ENCODE results near the gene NALCN.

Gene NALCN

GRCh38 chr13:101416181-101417042, at the start of gene NALCN:
Gene NALCN, minus strand, starts transcription at chr13:101416508. Its CDS starts 17,382 bp downstream, at chr13:101399126.
- no peak for DNase-seq

DNA sequence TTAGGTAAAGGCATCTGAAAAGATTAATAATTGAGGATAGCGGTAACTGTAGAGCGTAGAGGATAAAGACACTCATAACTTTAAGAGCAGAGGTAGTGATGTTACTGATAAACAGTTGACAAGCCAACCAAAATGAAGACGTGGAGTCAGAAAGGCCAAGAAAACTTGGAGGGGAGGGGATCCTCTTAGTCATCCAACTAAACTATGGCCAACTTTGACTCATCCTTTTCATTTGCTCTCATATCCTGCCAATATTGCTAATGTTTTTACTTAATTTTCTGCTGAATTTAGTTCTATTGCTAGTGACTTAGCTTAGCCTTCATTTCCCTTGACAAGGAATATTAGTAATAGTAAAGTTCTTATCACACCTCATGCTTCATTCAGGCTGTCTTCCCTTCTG, 49.6 kb upstream of the NALCN start:
- no peak for DNase-seq

DNA sequence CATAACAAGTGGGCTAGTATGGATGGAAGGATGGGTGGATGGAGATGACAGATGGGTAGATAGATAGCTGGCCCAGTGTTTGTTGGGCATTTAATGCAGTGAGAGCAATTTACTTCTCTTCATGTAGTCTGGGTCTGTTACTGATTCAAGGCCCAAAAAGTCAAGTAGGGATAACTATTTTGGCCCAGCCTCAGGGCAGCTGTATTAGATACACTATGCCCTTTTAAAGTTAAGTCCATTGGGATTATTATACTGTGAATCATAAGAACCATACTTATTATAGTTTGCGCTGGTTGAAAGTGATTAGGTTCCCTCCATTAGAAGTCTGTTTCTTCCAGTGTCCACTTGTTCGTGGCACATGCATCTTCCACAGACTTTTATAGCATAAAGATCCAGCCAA, 40.9 kb upstream of the NALCN start:
- DNase-seq: no peak

DNA sequence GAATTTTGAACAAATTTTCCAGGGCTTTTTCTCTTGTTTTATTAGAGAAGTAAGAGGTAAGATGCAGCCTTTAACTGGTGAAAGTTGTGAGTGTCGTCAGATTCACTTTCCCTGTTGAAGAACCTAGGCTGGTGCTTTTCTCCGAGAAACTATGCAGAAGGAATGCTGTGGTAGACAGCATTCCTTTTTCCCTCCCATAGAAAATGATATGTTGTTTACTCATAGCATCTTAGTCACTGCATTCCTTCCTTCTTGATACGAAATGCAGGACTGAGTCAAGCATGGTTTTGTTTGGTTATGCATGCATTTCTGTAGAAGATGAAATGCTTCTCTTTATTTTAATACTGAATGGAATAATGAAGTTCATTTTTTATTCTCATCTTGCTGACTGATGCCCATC, 39.6 kb upstream of the NALCN start:
- DNase-seq: no peak

- no peak for DNase-seq
These were observed 38.5 kb upstream of the NALCN start for GRCh38 chr13:101454767-101455166.

DNA sequence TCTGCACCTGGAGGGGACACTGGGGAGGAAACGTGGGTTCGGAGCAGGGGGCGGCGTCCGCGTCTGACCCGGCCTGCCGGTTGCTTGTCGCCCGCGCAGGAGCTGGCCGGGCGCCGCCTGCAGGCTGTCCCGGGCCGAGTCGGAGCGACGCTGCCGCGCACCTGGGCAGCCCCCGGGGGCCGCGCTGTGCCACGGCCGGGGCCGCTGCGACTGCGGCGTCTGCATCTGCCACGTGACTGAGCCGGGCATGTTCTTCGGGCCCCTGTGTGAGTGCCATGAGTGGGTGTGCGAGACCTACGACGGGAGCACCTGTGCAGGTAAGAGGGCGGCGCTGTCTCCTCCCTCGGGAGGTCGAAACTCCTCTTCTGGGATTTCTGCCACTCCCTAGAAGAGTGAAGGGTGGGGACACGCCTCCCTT, 37.5 kb upstream of the NALCN start:
- DNase-seq: no peak

GRCh38 chr13:101452519-101453485, 36.5 kb upstream of the NALCN start, which contains the start of gene ITGBL1:
Gene ITGBL1, plus strand, starts transcription at chr13:101452675. Its CDS starts 159 bp downstream, at chr13:101452834.
- no peak for DNase-seq

DNA sequence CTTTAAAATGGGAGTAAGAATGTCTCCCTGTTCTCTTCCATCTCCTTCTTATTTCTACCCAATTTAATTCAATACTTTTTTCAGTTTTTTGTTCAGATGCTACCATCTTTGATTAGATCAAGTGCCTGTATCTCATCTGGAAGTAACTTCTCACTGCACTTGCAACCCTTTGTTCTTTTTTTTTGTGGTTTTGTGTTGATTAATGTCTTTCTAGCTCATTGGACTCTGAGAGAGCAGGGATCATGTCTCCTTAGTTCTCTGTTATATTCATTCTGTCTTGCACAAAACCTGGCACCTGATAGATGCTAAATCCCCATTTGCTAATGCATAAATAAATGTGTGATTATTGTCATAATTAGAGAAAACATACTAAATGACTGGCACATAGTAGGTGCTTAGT, 35.3 kb upstream of the NALCN start:
- no peak for DNase-seq

GRCh38 chr13:101450749-101451130, 34.4 kb upstream of the NALCN start:
- no peak for DNase-seq

GRCh38 chr13:101449790-101450748, 33.8 kb upstream of the NALCN start:
- DNase-seq: no peak

GRCh38 chr13:101447852-101448251, 31.5 kb upstream of the NALCN start:
- no peak for DNase-seq

DNA sequence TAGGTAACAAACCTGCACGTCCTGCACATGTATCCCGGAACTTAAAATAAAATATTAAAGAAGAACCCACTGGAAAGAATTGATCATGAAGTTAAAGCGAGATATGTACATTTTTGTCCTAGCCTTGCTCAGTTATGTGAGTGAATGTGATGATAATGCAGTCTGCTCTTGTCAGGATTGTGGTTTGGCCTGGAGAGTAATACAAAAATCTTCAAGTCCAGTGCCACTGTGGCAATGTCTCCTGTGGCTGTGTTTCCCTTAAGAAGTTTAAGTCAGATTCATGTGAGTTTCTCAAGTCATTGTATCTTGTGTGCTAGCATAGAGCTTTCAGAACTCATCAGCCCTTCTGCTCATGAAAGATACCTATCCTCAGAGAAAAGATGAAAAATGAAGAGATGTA, 18.2 kb upstream of the NALCN start:
- DNase-seq: no peak

- DNase-seq: no peak
These were observed 17.6 kb upstream of the NALCN start for GRCh38 chr13:101433895-101434294.

GRCh38 chr13:101429733-101430132, 13.4 kb upstream of the NALCN start:
- DNase-seq: no peak

- DNase-seq: no peak
These were observed 9.3 kb upstream of the NALCN start for GRCh38 chr13:101425623-101426022.

GRCh38 chr13:101425156-101425471, 8.8 kb upstream of the NALCN start:
- no peak for DNase-seq

DNA sequence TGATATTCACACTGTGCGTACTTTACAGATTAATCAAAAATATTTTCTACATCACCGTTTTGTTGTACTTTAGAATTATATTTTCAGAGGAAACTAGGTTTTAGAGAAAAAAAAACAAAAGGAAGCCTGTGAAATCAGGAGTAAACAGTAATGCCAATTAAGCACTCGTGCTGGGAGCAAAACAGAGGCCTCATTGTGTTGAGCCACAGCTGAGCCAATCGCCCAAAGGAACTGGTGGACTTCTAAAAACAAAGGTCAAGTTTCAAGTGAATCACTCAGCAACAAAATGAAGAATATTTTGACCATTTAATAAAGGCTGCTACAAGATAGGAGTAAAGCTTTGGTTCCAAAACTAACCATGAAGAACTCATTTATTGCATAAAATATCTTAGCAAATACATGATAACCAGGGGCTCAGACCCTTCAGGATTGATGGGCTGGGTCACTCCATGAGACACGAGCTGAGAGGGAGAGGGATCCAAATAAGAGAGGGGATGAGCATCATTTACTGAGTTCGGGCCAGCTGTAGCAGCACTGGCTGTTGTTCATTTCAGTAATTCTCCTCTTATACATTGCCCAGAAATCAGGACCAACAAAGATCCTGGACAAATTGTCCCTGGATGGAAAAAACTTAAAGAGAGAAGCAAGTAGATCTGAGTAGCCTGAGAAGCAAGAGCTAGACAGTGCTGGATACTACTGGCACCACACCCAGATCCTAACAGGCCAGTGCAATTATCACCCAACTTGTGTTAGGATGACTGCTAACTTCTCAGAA, 8.3 kb upstream of the NALCN start:
- DNase-seq: no peak

- DNase-seq: no peak
These were observed 7.6 kb upstream of the NALCN start for GRCh38 chr13:101423872-101424271.

DNA sequence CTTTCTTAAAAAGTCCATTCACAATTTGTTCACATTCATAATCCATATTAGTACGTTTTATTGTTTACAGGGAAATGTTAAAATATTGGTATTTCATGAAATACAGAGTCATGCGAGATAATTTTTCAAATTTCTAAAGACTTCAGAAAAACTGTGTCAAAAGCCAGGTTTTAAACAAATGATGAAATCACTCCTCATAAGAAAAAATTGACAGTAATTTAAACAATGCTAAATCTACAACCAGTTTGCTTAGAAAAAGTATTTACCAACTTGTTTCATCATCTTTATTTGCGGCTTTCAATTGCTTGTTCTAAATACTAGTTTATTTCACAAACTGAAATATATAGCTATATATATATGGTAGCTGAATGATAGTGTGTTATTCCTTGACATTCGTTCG, 1.2 kb upstream of the NALCN start:
- no peak for DNase-seq

GRCh38 chr13:101417043-101417406, 717 bp upstream of the NALCN start:
- DNase-seq: no peak

- no peak for DNase-seq
These were observed 742 bp downstream of the NALCN start for GRCh38 chr13:101415358-101416174.

Data from GF-D8 (cell line).